Measurements from ENCODE around the gene MYO1H.

DNA sequence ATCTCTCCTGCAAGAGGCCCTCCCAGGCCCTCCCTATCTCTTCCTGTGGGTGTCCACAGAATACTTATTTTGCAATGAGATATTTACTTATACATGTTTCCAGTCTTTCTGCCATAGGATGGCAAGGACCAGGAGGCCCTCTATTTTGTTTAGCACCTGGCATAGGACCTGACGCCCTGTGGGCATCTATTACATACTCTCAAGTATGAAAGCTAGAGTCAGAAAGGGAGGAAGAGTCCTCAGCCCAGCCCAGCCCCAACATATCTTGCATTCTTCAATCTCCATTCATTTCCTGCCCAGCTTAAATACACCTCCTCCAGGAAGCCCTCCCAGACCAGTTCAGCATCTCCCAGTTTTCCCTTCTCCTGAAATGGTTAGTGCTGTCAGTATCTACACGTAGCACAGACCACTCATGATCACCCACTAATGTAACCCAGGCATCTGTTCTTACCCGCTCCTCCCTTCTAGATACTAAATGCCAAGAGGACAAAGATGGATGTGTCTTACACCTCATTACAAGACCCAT is 46.0 kb upstream of the MYO1H start:
- TF ChIP-seq, protein P1, sequence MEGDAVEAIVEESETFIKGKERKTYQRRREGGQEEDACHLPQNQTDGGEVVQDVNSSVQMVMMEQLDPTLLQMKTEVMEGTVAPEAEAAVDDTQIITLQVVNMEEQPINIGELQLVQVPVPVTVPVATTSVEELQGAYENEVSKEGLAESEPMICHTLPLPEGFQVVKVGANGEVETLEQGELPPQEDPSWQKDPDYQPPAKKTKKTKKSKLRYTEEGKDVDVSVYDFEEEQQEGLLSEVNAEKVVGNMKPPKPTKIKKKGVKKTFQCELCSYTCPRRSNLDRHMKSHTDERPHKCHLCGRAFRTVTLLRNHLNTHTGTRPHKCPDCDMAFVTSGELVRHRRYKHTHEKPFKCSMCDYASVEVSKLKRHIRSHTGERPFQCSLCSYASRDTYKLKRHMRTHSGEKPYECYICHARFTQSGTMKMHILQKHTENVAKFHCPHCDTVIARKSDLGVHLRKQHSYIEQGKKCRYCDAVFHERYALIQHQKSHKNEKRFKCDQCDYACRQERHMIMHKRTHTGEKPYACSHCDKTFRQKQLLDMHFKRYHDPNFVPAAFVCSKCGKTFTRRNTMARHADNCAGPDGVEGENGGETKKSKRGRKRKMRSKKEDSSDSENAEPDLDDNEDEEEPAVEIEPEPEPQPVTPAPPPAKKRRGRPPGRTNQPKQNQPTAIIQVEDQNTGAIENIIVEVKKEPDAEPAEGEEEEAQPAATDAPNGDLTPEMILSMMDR (IDR thresholded peaks at IDR 0.05): no peak
- no peak for TF ChIP-seq POLR2AphosphoS5 (IDR thresholded peaks at IDR 0.05)
- TF ChIP-seq POLR2A (IDR thresholded peaks at IDR 0.05): no peak
